Measurements from ENCODE around the gene SAMD3. TPM values are rescaled to one million over a fixed set of nuclear protein-coding genes. Genes with fewer than 3 reads are reported as not detected.

SAMD3 gene
- total RNA-seq, 4 donors from 2014 or later, result 3.5 TPM; not detected in 3

GRCh38 chr6:130207979-130208649 lies 14.6 kb downstream of the SAMD3 start:
- Histone ChIP-seq H3K9me3 (no peaks in the 10 kb centered on the region), H3K4me3 (no peak overlapping the region), H3K36me3 (no peaks in the 10 kb centered on the region), H3K27ac (no peak overlapping the region), H3K27me3 (no peaks in the 10 kb centered on the region), H3K4me1 (no peaks in the 10 kb centered on the region)
- 96% methylated on average over 10 of the region's 10 CpGs for WGBS
- no peak for DNase-seq (ENCODE audit: low spot score in 2 of 2)
- TF ChIP-seq EP300 (IDR thresholded peaks at IDR 0.05) (no peak), POLR2AphosphoS5 (IDR thresholded peaks at IDR 0.05) (no peak), CTCF (IDR thresholded peaks at IDR 0.05) (no peak), POLR2A (IDR thresholded peaks at IDR 0.05) (no peak)

- no peaks in the 10 kb centered on the region for H3K27me3 ChIP-seq
- no peak overlapping the region for H3K27ac ChIP-seq
- no peaks in the 10 kb centered on the region for H3K36me3 ChIP-seq
- WGBS, result 89% methylated on average over 3 of the region's 3 CpGs
- H3K9me3 ChIP-seq, result no peaks in the 10 kb centered on the region
- H3K4me1 ChIP-seq, result no peaks in the 10 kb centered on the region
- DNase-seq (ENCODE audit: low spot score in 2 of 2), result no peak
- TF ChIP-seq POLR2A (IDR thresholded peaks at IDR 0.05), result no peak
- TF ChIP-seq EP300 (IDR thresholded peaks at IDR 0.05), result no peak
- TF ChIP-seq POLR2AphosphoS5 (IDR thresholded peaks at IDR 0.05), result no peak
- TF ChIP-seq CTCF (IDR thresholded peaks at IDR 0.05), result no peak
- no peak overlapping the region for H3K4me3 ChIP-seq
These were observed 16.3 kb downstream of the SAMD3 start for GRCh38 chr6:130206479-130206878.

GRCh38 chr6:130204322-130204721 lies 18.4 kb downstream of the SAMD3 start:
- 57% methylated on average over 3 of the region's 3 CpGs for WGBS
- H3K4me3 ChIP-seq, result no peak overlapping the region
- H3K27ac ChIP-seq, result no peak overlapping the region
- no peak for DNase-seq (ENCODE audit: low spot score in 2 of 2)
- no peaks in the 10 kb centered on the region for H3K27me3 ChIP-seq
- H3K9me3 ChIP-seq, result no peaks in the 10 kb centered on the region
- TF ChIP-seq EP300 (IDR thresholded peaks at IDR 0.05) (no peak), CTCF (IDR thresholded peaks at IDR 0.05) (no peak), POLR2AphosphoS5 (IDR thresholded peaks at IDR 0.05) (no peak), POLR2A (IDR thresholded peaks at IDR 0.05) (no peak)
- H3K36me3 ChIP-seq, result no peaks in the 10 kb centered on the region
- H3K4me1 ChIP-seq, result no peaks in the 10 kb centered on the region

- H3K4me1 ChIP-seq, result no peaks in the 10 kb centered on the region
- no peak for DNase-seq (ENCODE audit: low spot score in 2 of 2)
- H3K36me3 ChIP-seq, result no peaks in the 10 kb centered on the region
- no peak for TF ChIP-seq POLR2A (IDR thresholded peaks at IDR 0.05)
- no peak for TF ChIP-seq EP300 (IDR thresholded peaks at IDR 0.05)
- no peak for TF ChIP-seq CTCF (IDR thresholded peaks at IDR 0.05)
- no peak for TF ChIP-seq POLR2AphosphoS5 (IDR thresholded peaks at IDR 0.05)
- H3K27ac ChIP-seq, result no peak overlapping the region
- WGBS, result 91% methylated on average over 1 of the region's 1 CpG
- H3K27me3 ChIP-seq, result no peaks in the 10 kb centered on the region
- no peaks in the 10 kb centered on the region for H3K9me3 ChIP-seq
- no peak overlapping the region for H3K4me3 ChIP-seq
These were observed 19.4 kb downstream of the SAMD3 start for GRCh38 chr6:130203370-130203769.

GRCh38 chr6:130202782-130203181 lies 20.0 kb downstream of the SAMD3 start:
- H3K9me3 ChIP-seq, result no peaks in the 10 kb centered on the region
- H3K27ac ChIP-seq, result no peak overlapping the region
- DNase-seq (ENCODE audit: low spot score in 2 of 2), result no peak
- H3K4me1 ChIP-seq, result no peaks in the 10 kb centered on the region
- no peak overlapping the region for H3K4me3 ChIP-seq
- H3K27me3 ChIP-seq, result no peaks in the 10 kb centered on the region
- no peaks in the 10 kb centered on the region for H3K36me3 ChIP-seq
- WGBS, result 70% methylated on average over 6 of the region's 6 CpGs
- no peak for TF ChIP-seq POLR2A (IDR thresholded peaks at IDR 0.05)
- no peak for TF ChIP-seq POLR2AphosphoS5 (IDR thresholded peaks at IDR 0.05)
- TF ChIP-seq CTCF (IDR thresholded peaks at IDR 0.05), result no peak
- no peak for TF ChIP-seq EP300 (IDR thresholded peaks at IDR 0.05)
